ENCODE data around the gene NKAIN2. TPM values are rescaled to one million over a fixed set of nuclear protein-coding genes. Genes with fewer than 3 reads are reported as not detected.

The NKAIN2 gene
- total RNA-seq, 1 experiment from 2014 or later: not detected

DNA sequence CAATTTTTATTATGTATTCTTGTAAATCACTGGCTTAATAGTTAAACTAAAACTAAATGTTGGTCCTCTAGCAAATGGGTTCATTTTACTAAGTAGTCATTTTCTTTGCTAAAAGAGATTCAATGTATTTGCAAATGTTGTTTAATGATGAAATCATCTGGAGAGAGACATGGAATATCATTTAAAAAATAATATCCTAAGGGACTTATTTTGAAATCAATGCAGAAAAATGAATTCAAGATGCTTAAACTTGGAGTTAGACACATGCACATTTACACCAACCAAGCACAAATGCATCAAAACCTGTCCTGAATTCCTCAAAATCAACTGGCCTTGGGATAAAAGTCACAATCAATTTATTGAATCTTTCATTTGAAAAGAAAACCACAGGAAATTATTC is 993.6 kb downstream of the NKAIN2 start:
- Mint-ChIP-seq H3K9me3 (ENCODE audit: low read depth, unreplicated experiment) (no peaks in the 10 kb centered on the region), H3K4me3 (ENCODE audit: low read depth, unreplicated experiment) (no peak overlapping the region), H3K36me3 (ENCODE audit: insufficient read depth, unreplicated experiment) (no peaks in the 10 kb centered on the region), H3K27ac (ENCODE audit: unreplicated experiment) (no peak overlapping the region), H3K4me1 (ENCODE audit: low read depth, unreplicated experiment) (peaks cover 15% of the 10 kb centered on the region), H3K27me3 (ENCODE audit: unreplicated experiment) (peaks cover 4% of the 10 kb centered on the region)
- CTCF ChIA-PET: no interaction called here
- TF ChIP-seq, protein P1, sequence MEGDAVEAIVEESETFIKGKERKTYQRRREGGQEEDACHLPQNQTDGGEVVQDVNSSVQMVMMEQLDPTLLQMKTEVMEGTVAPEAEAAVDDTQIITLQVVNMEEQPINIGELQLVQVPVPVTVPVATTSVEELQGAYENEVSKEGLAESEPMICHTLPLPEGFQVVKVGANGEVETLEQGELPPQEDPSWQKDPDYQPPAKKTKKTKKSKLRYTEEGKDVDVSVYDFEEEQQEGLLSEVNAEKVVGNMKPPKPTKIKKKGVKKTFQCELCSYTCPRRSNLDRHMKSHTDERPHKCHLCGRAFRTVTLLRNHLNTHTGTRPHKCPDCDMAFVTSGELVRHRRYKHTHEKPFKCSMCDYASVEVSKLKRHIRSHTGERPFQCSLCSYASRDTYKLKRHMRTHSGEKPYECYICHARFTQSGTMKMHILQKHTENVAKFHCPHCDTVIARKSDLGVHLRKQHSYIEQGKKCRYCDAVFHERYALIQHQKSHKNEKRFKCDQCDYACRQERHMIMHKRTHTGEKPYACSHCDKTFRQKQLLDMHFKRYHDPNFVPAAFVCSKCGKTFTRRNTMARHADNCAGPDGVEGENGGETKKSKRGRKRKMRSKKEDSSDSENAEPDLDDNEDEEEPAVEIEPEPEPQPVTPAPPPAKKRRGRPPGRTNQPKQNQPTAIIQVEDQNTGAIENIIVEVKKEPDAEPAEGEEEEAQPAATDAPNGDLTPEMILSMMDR (IDR thresholded peaks at IDR 0.05; ENCODE audit: unreplicated experiment): no peak
- intact Hi-C loops (cut with micrococcal nuclease; ENCODE audit: unreplicated experiment): loop anchor here (2.0 to 10.0 kb wide), 2 partner anchors 402 to 994 kb away; partner anchors contain the start of gene NKAIN2
- BruUV-seq (replicated peaks): no TSS peak
- DNase-seq: no peak

DNA sequence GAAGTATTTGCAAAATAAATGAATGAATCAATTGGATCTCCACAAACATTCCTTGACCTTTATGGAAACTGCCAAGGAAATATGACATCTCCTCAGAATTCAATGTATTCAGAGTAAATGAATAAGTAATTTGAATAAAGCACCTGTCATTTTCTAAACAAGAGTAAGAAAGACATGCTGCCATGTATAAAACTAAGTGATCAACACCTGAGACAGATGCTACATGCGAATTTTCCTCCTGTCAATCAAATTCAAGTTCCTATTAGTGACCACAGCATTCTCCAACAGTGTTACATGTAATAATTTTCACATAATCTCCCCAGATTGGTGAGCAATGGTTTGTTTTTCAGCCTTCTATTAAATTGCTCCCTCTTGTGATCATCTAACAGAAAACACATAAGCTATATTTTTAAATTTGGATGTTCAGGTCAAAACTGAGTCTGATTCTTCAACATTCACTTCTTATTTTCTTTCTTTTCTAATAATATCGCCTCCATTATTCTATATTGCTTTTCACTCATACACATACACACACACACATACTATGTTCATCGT is 995.4 kb downstream of the NKAIN2 start:
- no peak for DNase-seq
- intact Hi-C loops (cut with micrococcal nuclease; ENCODE audit: unreplicated experiment): loop anchor here (10.0 kb wide), 1 partner anchor 404 kb away; no protein-coding TSS in a partner anchor
- BruUV-seq (replicated peaks): no TSS peak
- CTCF ChIA-PET: interaction anchor here (0.9 kb wide), 1 partner anchor 1023 kb away, joined by 4 read pairs; no protein-coding TSS in a partner anchor
- Mint-ChIP-seq H3K4me1 (ENCODE audit: low read depth, unreplicated experiment) (peaks cover 8% of the 10 kb centered on the region), H3K36me3 (ENCODE audit: insufficient read depth, unreplicated experiment) (no peaks in the 10 kb centered on the region), H3K9me3 (ENCODE audit: low read depth, unreplicated experiment) (no peaks in the 10 kb centered on the region), H3K4me3 (ENCODE audit: low read depth, unreplicated experiment) (no peak overlapping the region), H3K27me3 (ENCODE audit: unreplicated experiment) (peaks cover 20% of the 10 kb centered on the region), H3K27ac (ENCODE audit: unreplicated experiment) (no peak overlapping the region)
- TF ChIP-seq, protein P1 (IDR thresholded peaks at IDR 0.05; ENCODE audit: unreplicated experiment): no peak

DNA sequence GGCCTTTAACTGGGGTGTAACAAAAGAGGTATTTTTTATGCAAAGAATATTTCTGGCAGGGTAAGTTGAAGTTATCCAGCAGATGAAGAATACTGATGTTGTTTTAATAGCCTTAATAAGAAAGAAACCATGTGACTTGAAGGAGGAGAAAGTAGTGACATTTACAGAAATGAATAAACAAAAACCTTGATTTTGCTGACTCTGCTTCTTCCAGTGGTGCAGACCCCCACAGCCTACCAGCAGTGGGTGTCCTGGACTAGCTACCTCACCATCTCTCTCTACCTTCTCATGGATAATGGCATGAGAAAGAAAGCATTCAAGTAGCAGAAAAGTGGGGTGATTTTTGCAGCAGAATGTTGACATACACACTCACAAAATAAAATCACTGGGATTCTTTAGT is 996.0 kb downstream of the NKAIN2 start:
- intact Hi-C loops (cut with micrococcal nuclease; ENCODE audit: unreplicated experiment): loop anchor here (10.0 kb wide), 1 partner anchor 405 kb away; no protein-coding TSS in a partner anchor
- H3K27ac Mint-ChIP-seq (ENCODE audit: unreplicated experiment): no peak overlapping the region
- BruUV-seq (replicated peaks): no TSS peak
- H3K36me3 Mint-ChIP-seq (ENCODE audit: insufficient read depth, unreplicated experiment): no peaks in the 10 kb centered on the region
- DNase-seq: no peak
- peaks cover 20% of the 10 kb centered on the region for H3K27me3 Mint-ChIP-seq (ENCODE audit: unreplicated experiment)
- TF ChIP-seq, protein P1 (IDR thresholded peaks at IDR 0.05; ENCODE audit: unreplicated experiment): no peak
- no peaks in the 10 kb centered on the region for H3K9me3 Mint-ChIP-seq (ENCODE audit: low read depth, unreplicated experiment)
- CTCF ChIA-PET: interaction anchor here (0.9 kb wide), 1 partner anchor 1023 kb away, joined by 4 read pairs; no protein-coding TSS in a partner anchor
- H3K4me3 Mint-ChIP-seq (ENCODE audit: low read depth, unreplicated experiment): no peak overlapping the region
- peaks cover 8% of the 10 kb centered on the region for H3K4me1 Mint-ChIP-seq (ENCODE audit: low read depth, unreplicated experiment)

DNA sequence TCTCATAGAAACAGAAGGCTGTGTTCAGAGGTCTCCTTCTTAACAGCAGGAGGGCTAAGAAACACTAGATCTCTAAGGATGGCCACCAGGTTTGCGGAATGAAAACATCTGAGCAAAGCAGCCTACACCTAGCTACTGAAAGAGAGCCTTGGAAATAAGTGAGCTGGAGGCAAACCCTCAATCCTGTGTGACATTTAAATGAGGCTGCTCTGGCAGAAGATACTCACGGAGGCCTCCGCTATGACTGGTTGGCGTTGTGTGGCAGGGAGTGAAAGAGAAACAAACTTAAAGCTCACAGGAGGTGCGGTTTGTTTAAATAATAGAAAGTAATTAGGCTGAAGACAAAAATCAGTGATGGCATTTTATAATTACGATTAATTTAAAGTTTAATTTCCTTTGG is 996.6 kb downstream of the NKAIN2 start:
- Mint-ChIP-seq H3K27ac (ENCODE audit: unreplicated experiment) (no peak overlapping the region), H3K27me3 (ENCODE audit: unreplicated experiment) (peaks cover 20% of the 10 kb centered on the region), H3K36me3 (ENCODE audit: insufficient read depth, unreplicated experiment) (no peaks in the 10 kb centered on the region), H3K4me3 (ENCODE audit: low read depth, unreplicated experiment) (no peak overlapping the region), H3K9me3 (ENCODE audit: low read depth, unreplicated experiment) (no peaks in the 10 kb centered on the region), H3K4me1 (ENCODE audit: low read depth, unreplicated experiment) (peaks cover 8% of the 10 kb centered on the region)
- intact Hi-C loops (cut with micrococcal nuclease; ENCODE audit: unreplicated experiment): no loop called here
- CTCF ChIA-PET: no interaction called here
- BruUV-seq (replicated peaks): no TSS peak
- no peak for DNase-seq
- TF ChIP-seq, protein P1 (IDR thresholded peaks at IDR 0.05; ENCODE audit: unreplicated experiment): no peak

All from Calu3 (cell line).